IMR-90 (cell line): ENCODE measurements around the gene GSK3B. TPM values are rescaled to one million over a fixed set of nuclear protein-coding genes. Genes with fewer than 3 reads are reported as not detected.

Experiments used
- ATAC-seq: fragments of 200-7000 bp; cut with Tn5 transposase; 2 replicates; pipeline ENCODE4 v1.9.1; 2020; ENCODE audit warnings: low read depth, mild to moderate bottlenecking, moderate library complexity
- BruUV-seq: library from RNA; stranded (reverse); fragments of 400-500 nt; replicated peaks from 2 replicates; lab custom pipeline; 2021; lab: Mats Ljungman, UMichigan
- CTCF ChIA-PET: fragments of 300-600 bp; formaldehyde crosslinking; extraction: SDS; loops from one replicate; lab custom pipeline; 2021; ENCODE audit warnings: antibody characterized with exemption; lab: Yijun Ruan, JAX
- POLR2A ChIA-PET: fragments of 300-600 bp; sonication (Branson Sonifier 250); formaldehyde crosslinking; loops from one replicate; lab custom pipeline; 2022; ENCODE audit warnings: antibody characterized with exemption; ENCODE audit not compliant: unreplicated experiment; lab: Charles Lee
- DNase-seq: peaks from one replicate; pipeline ENCODE4 v3.0.0; 2013
- H2AFZ ChIP-seq: replicated peaks from 2 replicates; pipeline ENCODE3; 2013; ENCODE audit warnings: low read length, mild to moderate bottlenecking; ENCODE audit not compliant: poor library complexity
- H2AK5ac ChIP-seq: 2 replicates; pipeline ENCODE4 v1.6.1; 2013; ENCODE audit warnings: low read depth, low read length, inconsistent platforms
- H2AK9ac ChIP-seq: replicated peaks from 2 replicates; pipeline ENCODE3; 2013; ENCODE audit warnings: mild to moderate bottlenecking, low read depth, low read length, moderate library complexity; ENCODE audit not compliant: poor library complexity
- H2BK120ac ChIP-seq: 2 replicates; pipeline ENCODE4 v1.6.1; 2013; ENCODE audit warnings: low read depth, low read length, inconsistent platforms
- H2BK15ac ChIP-seq: 3 replicates; pipeline ENCODE4 v1.6.1; 2013; ENCODE audit warnings: low read depth, low read length, inconsistent platforms
- H2BK20ac ChIP-seq: 2 replicates; pipeline ENCODE4 v1.6.1; 2013; ENCODE audit warnings: low read depth, mild to moderate bottlenecking, inconsistent platforms, low read length, moderate library complexity
- H2BK5ac ChIP-seq: 2 replicates; pipeline ENCODE4 v1.6.1; 2013; ENCODE audit warnings: mild to moderate bottlenecking, low read depth, low read length, inconsistent platforms; ENCODE audit not compliant: poor library complexity, severe bottlenecking
- H3K14ac ChIP-seq: replicated peaks from 2 replicates; pipeline ENCODE4 v1.6.1; 2013; ENCODE audit warnings: low read depth, low read length, inconsistent platforms
- H3K18ac ChIP-seq: 2 replicates; pipeline ENCODE4 v1.6.1; 2013; ENCODE audit warnings: low read depth, low read length, control low read depth
- H3K23ac ChIP-seq: 2 replicates; pipeline ENCODE4 v1.6.1; 2013; ENCODE audit warnings: low read depth, low read length, inconsistent platforms
- H3K27ac ChIP-seq: 2 replicates; pipeline ENCODE4 v1.5.1; 2013; ENCODE audit warnings: mild to moderate bottlenecking, control low read depth, low read length; ENCODE audit not compliant: insufficient read depth
- H3K27me3 ChIP-seq: 2 replicates; pipeline ENCODE4 v1.6.1; 2013; ENCODE audit warnings: low read length; ENCODE audit not compliant: control insufficient read depth, insufficient read depth
- H3K36me3 ChIP-seq: 2 replicates; pipeline ENCODE4 v1.6.1; 2013; ENCODE audit warnings: low read length, mixed read lengths; ENCODE audit not compliant: control insufficient read depth, insufficient read depth
- H3K4ac ChIP-seq: 2 replicates; pipeline ENCODE4 v1.6.1; 2013; ENCODE audit warnings: low read depth, low read length, inconsistent platforms
- H3K4me1 ChIP-seq: 2 replicates; pipeline ENCODE4 v1.6.1; 2013; ENCODE audit warnings: low read length, mixed read lengths; ENCODE audit not compliant: control insufficient read depth, insufficient read depth
- H3K4me2 ChIP-seq: 2 replicates; pipeline ENCODE4 v1.6.1; 2013; ENCODE audit warnings: low read depth, mild to moderate bottlenecking, control low read depth, low read length, moderate library complexity
- H3K4me3 ChIP-seq: 2 replicates; pipeline ENCODE4 v1.5.1; 2013; ENCODE audit warnings: low read depth, mild to moderate bottlenecking, control low read depth, low read length, moderate library complexity; ENCODE audit not compliant: insufficient read depth
- H3K56ac ChIP-seq: 2 replicates; pipeline ENCODE4 v1.6.1; 2013; ENCODE audit warnings: low read length, inconsistent platforms; ENCODE audit not compliant: insufficient read depth; ENCODE audit errors: extremely low read depth
- H3K79me1 ChIP-seq, 2 experiments: 2 replicates each; pipeline ENCODE4 v1.6.1; 2013; ENCODE audit warnings: low read length in 2 of 2, inconsistent platforms in 1 of 2, low read depth in 1 of 2
- H3K9ac ChIP-seq: 2 replicates; pipeline ENCODE4 v1.6.1; 2013; ENCODE audit warnings: low read depth, low read length, control low read depth
- H3K9me1 ChIP-seq: 2 replicates; pipeline ENCODE4 v1.6.1; 2013; ENCODE audit warnings: low read length, inconsistent platforms; ENCODE audit not compliant: insufficient read depth
- H3K9me3 ChIP-seq: 2 replicates; pipeline ENCODE4 v1.6.1; 2013; ENCODE audit warnings: low read length; ENCODE audit not compliant: control insufficient read depth, insufficient read depth
- H4K20me1 ChIP-seq: 2 replicates; pipeline ENCODE4 v1.6.1; 2013; ENCODE audit warnings: low read length, inconsistent platforms; ENCODE audit not compliant: insufficient read depth
- H4K5ac ChIP-seq: 2 replicates; pipeline ENCODE4 v1.6.1; 2013; ENCODE audit warnings: mild to moderate bottlenecking, low read depth, low read length, control low read depth
- H4K8ac ChIP-seq, 2 experiments: 2 replicates each; pipeline ENCODE4 v1.6.1; 2013; ENCODE audit warnings: low read depth in 2 of 2, low read length in 2 of 2, control low read depth in 1 of 2, inconsistent platforms in 1 of 2
- H4K91ac ChIP-seq: 2 replicates; pipeline ENCODE4 v1.6.1; 2013; ENCODE audit warnings: low read depth, low read length, inconsistent platforms; ENCODE audit not compliant: insufficient read depth
- CEBPB ChIP-seq: IDR thresholded peaks from 2 replicates; pipeline ENCODE4 v1.6.1; 2012; ENCODE audit warnings: low read depth, low read length, improper control_type of control experiment
- CHD1 ChIP-seq: IDR thresholded peaks from 2 replicates; pipeline ENCODE4 v1.6.1; 2012; ENCODE audit warnings: low read depth, low read length, improper control_type of control experiment
- FOS ChIP-seq: fragments of 150-350 bp; IDR thresholded peaks from 2 replicates; pipeline ENCODE4 v1.6.1; 2016; ENCODE audit warnings: low read depth, low read length
- MAFK ChIP-seq: IDR thresholded peaks from 2 replicates; pipeline ENCODE4 v1.6.1; 2012; ENCODE audit warnings: low read depth, low read length, improper control_type of control experiment
- MAZ ChIP-seq: IDR thresholded peaks from 2 replicates; pipeline ENCODE4 v1.6.1; 2012; ENCODE audit warnings: low read depth, mild to moderate bottlenecking, low read length, improper control_type of control experiment, moderate library complexity, borderline replicate concordance
- NFE2L2 ChIP-seq: fragments of 150-350 bp; IDR thresholded peaks from 2 replicates; pipeline ENCODE4 v1.6.1; 2016; ENCODE audit warnings: low read depth, mild to moderate bottlenecking, low read length
- POLR2A ChIP-seq: IDR thresholded peaks from 2 replicates; pipeline ENCODE4 v1.6.1; 2012; ENCODE audit warnings: mild to moderate bottlenecking, low read depth, low read length
- RAD21 ChIP-seq: IDR thresholded peaks from 2 replicates; pipeline ENCODE4 v1.6.1; 2012; ENCODE audit warnings: low read length, improper control_type of control experiment
- RFX5 ChIP-seq: IDR thresholded peaks from 2 replicates; pipeline ENCODE4 v1.8.0; 2012; ENCODE audit warnings: low read depth, mild to moderate bottlenecking, low read length, moderate library complexity
- SMC3 ChIP-seq: fragments of 150-350 bp; IDR thresholded peaks from 2 replicates; pipeline ENCODE4 v1.6.1; 2016; ENCODE audit warnings: low read depth, mild to moderate bottlenecking, antibody characterized with exemption, low read length, moderate library complexity
- WGBS, 2 experiments: methylation state at CpG; one replicate each; pipeline versions ENCODE4 v1.1.5 to v1.1.7; 2013; ENCODE audit warnings: missing lambda C conversion rate in 2 of 2; ENCODE audit not compliant: insufficient read length in 1 of 2; ENCODE audit errors: extremely low coverage in 2 of 2; 5-methylcytosine and 5-hydroxymethylcytosine counted together
- dilution Hi-C: fragments of 300-500 bp; cut with HindIII; formaldehyde crosslinking; loops from one replicate; pipeline ENCODE4 v1.14.3; 2018; ENCODE audit warnings: low sequenced_read_pairs; ENCODE audit not compliant: unreplicated experiment
- in situ Hi-C: fragments of 300-500 bp; cut with MboI; formaldehyde crosslinking; loops from 3 replicates; pipeline ENCODE4 v1.14.3; 2019; ENCODE audit warnings: low sequenced_read_pairs, inconsistent platforms, mixed read lengths
- intact Hi-C: fragments of 100-400 bp; cut with micrococcal nuclease; formaldehyde crosslinking; loops from 2 replicates; pipeline ENCODE4 v1.10.0; 2022
- polyA plus RNA-seq, 3 experiments: library from polyadenylated mRNA; depleted of rRNA; stranded (reverse); fragments of >200 nt; gene quantifications; 2 replicates each; pipeline ENCODE4 v1.2.3, GENCODE V29; 2012; ENCODE audit warnings: low replicate concordance in 1 of 3
- total RNA-seq: library from RNA; depleted of rRNA; stranded (reverse); fragments of >200 nt; gene quantifications from 2 replicates; pipeline ENCODE4 v1.2.3, GENCODE V29; 2012
- TF ChIP-seq, protein P1 (sequence below): fragments of 150-350 bp; IDR thresholded peaks from 2 replicates; pipeline ENCODE4 v1.6.1; 2016; ENCODE audit warnings: low read depth, mild to moderate bottlenecking, low read length, moderate library complexity, borderline replicate concordance

Gene GSK3B
- total and polyA plus RNA-seq, 2 of the 4 experiments (the other 2 are of a cell fraction): 19.2 to 33.2 TPM

DNA sequence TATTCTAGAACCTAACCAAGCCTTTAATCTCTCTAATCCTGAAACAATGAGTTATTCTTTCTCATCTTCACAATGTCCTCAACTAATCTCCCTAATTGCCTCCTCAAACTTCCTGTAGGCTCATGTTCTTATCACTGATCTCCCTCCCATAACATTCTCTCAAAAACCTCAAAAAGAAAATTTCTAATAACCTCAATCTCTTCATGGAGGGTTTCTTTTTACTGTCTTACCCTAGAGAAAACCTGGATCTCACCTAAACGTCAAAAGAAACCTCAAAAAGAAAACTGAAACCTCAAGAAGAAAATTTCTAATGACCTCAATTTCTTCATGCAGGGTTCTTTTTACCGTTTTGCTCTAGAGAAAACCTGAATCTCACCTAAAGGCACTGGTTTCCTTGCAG lies 150.2 kb downstream of the GSK3B start:
- H3K27me3 ChIP-seq: no peaks in the 10 kb centered on the region
- no peak for DNase-seq
- no peak overlapping the region for H3K27ac ChIP-seq
- H2BK120ac ChIP-seq: no peak overlapping the region
- WGBS, 2 experiments: 100% methylated on average over 1 of the region's 2 CpGs; no CpG with 5 or more reads in 1 of the 2 experiments
- no peak overlapping the region for H3K4me2 ChIP-seq
- no peak overlapping the region for H3K56ac ChIP-seq
- intact Hi-C loops (no loop called here), dilution Hi-C loops (no loop called here), in situ Hi-C loops (no loop called here)
- no peak overlapping the region for H2AFZ ChIP-seq
- H3K23ac ChIP-seq: no peak overlapping the region
- no peak overlapping the region for H2AK5ac ChIP-seq
- H3K9ac ChIP-seq: no peak overlapping the region
- H3K18ac ChIP-seq: no peak overlapping the region
- no peaks in the 10 kb centered on the region for H3K9me3 ChIP-seq
- H2AK9ac ChIP-seq: no peak overlapping the region
- no peak for ATAC-seq
- TF ChIP-seq CEBPB (no peak), CHD1 (no peak), RFX5 (no peak), SMC3 (no peak), NFE2L2 (no peak), RAD21 (no peak), MAFK (no peak), FOS (no peak), POLR2A (no peak), MAZ (no peak)
- TF ChIP-seq, protein P1, sequence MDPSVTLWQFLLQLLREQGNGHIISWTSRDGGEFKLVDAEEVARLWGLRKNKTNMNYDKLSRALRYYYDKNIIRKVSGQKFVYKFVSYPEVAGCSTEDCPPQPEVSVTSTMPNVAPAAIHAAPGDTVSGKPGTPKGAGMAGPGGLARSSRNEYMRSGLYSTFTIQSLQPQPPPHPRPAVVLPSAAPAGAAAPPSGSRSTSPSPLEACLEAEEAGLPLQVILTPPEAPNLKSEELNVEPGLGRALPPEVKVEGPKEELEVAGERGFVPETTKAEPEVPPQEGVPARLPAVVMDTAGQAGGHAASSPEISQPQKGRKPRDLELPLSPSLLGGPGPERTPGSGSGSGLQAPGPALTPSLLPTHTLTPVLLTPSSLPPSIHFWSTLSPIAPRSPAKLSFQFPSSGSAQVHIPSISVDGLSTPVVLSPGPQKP: no peak
- no peak overlapping the region for H2BK5ac ChIP-seq
- no TSS peak for BruUV-seq
- H3K4me1 ChIP-seq: no peaks in the 10 kb centered on the region
- peaks cover 2% of the 10 kb centered on the region; the same call in 1 of the 2 replicates for H3K36me3 ChIP-seq
- H2BK20ac ChIP-seq: no peak overlapping the region
- peaks cover 15% of the 10 kb centered on the region; the same call in 1 of the 2 replicates for H4K20me1 ChIP-seq
- H3K4me3 ChIP-seq: no peak overlapping the region
- H4K8ac ChIP-seq: no peak overlapping the region
- CTCF ChIA-PET: no interaction called here
- POLR2A ChIA-PET: no interaction called here
- H3K4ac ChIP-seq: no peak overlapping the region
- H2BK15ac ChIP-seq: no peak overlapping the region
- no peaks in the 10 kb centered on the region for H3K9me1 ChIP-seq
- H3K79me1 ChIP-seq: peaks cover 9 to 17% of the 10 kb centered on the region in 2 experiments
- H3K14ac ChIP-seq: no peak overlapping the region
- no peak overlapping the region for H4K5ac ChIP-seq
- no peak overlapping the region for H4K91ac ChIP-seq
